Transverse colon (tissue), 4 donors: Measurements from ENCODE around the gene FMNL1.

Source experiments
- CTCF ChIP-seq, 5 experiments: fragments of 200-600 bp in 3 of 5; fragments of 450-650 bp in 2 of 5; sonication (generic) in 3 of 5; IDR thresholded peaks; 1 replicate in 2 of 5; 2 replicates in 3 of 5; pipeline ENCODE4 v1.5.1; 2016 to 2017; ENCODE audit warnings: antibody characterized with exemption in 5 of 5, inconsistent platforms in 3 of 5, mild to moderate bottlenecking in 2 of 5, moderate library complexity in 1 of 5
- EP300 ChIP-seq: sonication (generic); formaldehyde crosslinking; IDR thresholded peaks from one replicate; pipeline ENCODE4 v1.6.1; 2017; ENCODE audit warnings: antibody characterized with exemption, low read depth
- POLR2A ChIP-seq: fragments of 450-650 bp; IDR thresholded peaks from one replicate; pipeline ENCODE4 v1.6.1; 2016; ENCODE audit warnings: antibody characterized with exemption, mild to moderate bottlenecking, moderate library complexity
- POLR2AphosphoS5 ChIP-seq, 3 donors: sonication (generic); formaldehyde crosslinking; IDR thresholded peaks; one replicate each; pipeline ENCODE4 v1.6.1; 2016; ENCODE audit warnings: antibody characterized with exemption in 3 of 3

- no peak for TF ChIP-seq CTCF (IDR thresholded peaks at IDR 0.05)
- no peak for TF ChIP-seq POLR2A
- no peak for TF ChIP-seq EP300
- TF ChIP-seq POLR2AphosphoS5 (IDR thresholded peaks at IDR 0.05): no peak
Measured at GRCh38 chr17:45246338-45246737, 24.7 kb downstream of the FMNL1 start.
